Measurements from ENCODE around the gene GSTK1. TPM values are rescaled to one million over a fixed set of nuclear protein-coding genes. Genes with fewer than 3 reads are reported as not detected.

The GSTK1 gene
- total and polyA plus RNA-seq, 9 of the 15 experiments (the other 6 are each of a cell fraction or from before 2014, with no cell fraction given), result 155 to 441 (median 233) TPM

DNA sequence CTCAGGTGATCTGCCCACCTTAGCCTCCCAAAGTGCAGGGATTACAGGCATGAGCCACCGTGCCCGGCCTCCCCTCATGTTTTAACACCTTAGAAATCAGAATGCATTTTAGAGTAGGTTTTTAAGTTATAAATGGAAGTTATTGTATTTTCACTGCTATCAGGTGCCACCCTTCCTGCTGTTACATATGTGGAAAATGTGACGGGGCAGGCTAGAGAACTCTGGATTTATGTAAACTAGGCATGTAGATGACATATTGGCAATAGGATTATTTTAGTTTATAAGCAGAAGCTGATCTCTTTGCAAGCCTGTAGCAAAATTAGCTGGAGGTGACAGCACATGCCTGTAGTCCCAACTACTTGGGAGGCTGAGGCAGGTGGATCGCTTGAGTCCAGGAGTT is 27.1 kb downstream of the GSTK1 start:
- DNase-seq (ENCODE audit: extremely low read depth in 1 of 4, low spot score in 3 of 4), result no peak
- Histone ChIP-seq H4K20me1 (replicated peaks; ENCODE audit: control insufficient read depth, insufficient read depth, low read length) (no peaks in the 10 kb centered on the region; the same call in 1 of the 2 replicates), H3K4me1 (replicated peaks in 1 of 2; ENCODE audit: control insufficient read depth in 2 of 2, insufficient read depth in 2 of 2, low read length in 2 of 2) (peaks cover 20 to 23% of the 10 kb centered on the region in 2 experiments; a peak in 4 of 5 replicates), H3K79me2 (ENCODE audit: control insufficient read depth, insufficient read depth, low read length) (peaks cover 44% of the 10 kb centered on the region), H3K9ac (ENCODE audit: insufficient read depth in 1 of 2, low read depth in 2 of 2, low read length in 2 of 2) (peak overlapping the region; percentile 9 to 45; a peak in 2 of 4 replicates), H3K4me3 (peak overlapping the region; percentile 0; the same call in 1 of the 2 replicates), H3K9me1 (ENCODE audit: control insufficient read depth, insufficient read depth, low read length) (peaks cover 4% of the 10 kb centered on the region), H3K9me3 (replicated peaks; ENCODE audit: control insufficient read depth, insufficient read depth, low read depth, low read length) (peaks cover 7% of the 10 kb centered on the region), H3K4me2 (ENCODE audit: insufficient read depth, low read length) (peak overlapping the region; percentile 47), H3K27me3 (ENCODE audit: control insufficient read depth in 2 of 2, insufficient read depth in 2 of 2, low read length in 2 of 2) (no peaks in the 10 kb centered on the region), H3K27ac (ENCODE audit: extremely low read depth, low read depth, low read length) (no peak overlapping the region; the same call in 2 of the 3 replicates), H2AFZ (ENCODE audit: low read depth, low read length) (no peak overlapping the region), H3K36me3 (ENCODE audit: control insufficient read depth, insufficient read depth, low read length) (peaks cover 58% of the 10 kb centered on the region)
- WGBS (ENCODE audit: insufficient coverage, low coverage, missing lambda C conversion rate), result 68% methylated on average over 4 of the region's 4 CpGs
- intact Hi-C loops (cut with micrococcal nuclease), result no loop called here
- no peak for ATAC-seq
- FAIRE-seq, result no peak
- BruUV-seq (replicated peaks), result no TSS peak
- POLR2A ChIA-PET, result interaction anchor here (0.9 to 1.8 kb wide), 5 partner anchors 11 to 28 kb away, joined by 3 to 6 read pairs (median 5); partner anchors contain the start of gene GSTK1
- in situ Hi-C loops (cut with MboI), result no loop called here
- CTCF ChIA-PET (ENCODE audit: low intra/inter-chr PET ratio), result no interaction called here
- 0 out of 4 replicates have a peak, but pooled peaks of 1 of the 2 experiments have one; percentile 4 for TF ChIP-seq KDM1A (IDR thresholded peaks at IDR 0.05)
- TF ChIP-seq, protein P1, sequence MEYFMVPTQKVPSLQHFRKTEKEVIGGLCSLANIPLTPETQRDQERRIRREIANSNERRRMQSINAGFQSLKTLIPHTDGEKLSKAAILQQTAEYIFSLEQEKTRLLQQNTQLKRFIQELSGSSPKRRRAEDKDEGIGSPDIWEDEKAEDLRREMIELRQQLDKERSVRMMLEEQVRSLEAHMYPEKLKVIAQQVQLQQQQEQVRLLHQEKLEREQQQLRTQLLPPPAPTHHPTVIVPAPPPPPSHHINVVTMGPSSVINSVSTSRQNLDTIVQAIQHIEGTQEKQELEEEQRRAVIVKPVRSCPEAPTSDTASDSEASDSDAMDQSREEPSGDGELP (CRISPR knock-in tag; IDR thresholded peaks at IDR 0.05; ENCODE audit: borderline replicate concordance), result peak; percentile 23; the same call in 1 of the 2 replicates
- 0 out of 2 replicates have a peak, but pooled peaks have one; percentile 4 for TF ChIP-seq BCOR (IDR thresholded peaks at IDR 0.05)
- no peak for TF ChIP-seq KAT8 (IDR thresholded peaks at IDR 0.05; ENCODE audit: low read depth)
- TF ChIP-seq, protein P2, sequence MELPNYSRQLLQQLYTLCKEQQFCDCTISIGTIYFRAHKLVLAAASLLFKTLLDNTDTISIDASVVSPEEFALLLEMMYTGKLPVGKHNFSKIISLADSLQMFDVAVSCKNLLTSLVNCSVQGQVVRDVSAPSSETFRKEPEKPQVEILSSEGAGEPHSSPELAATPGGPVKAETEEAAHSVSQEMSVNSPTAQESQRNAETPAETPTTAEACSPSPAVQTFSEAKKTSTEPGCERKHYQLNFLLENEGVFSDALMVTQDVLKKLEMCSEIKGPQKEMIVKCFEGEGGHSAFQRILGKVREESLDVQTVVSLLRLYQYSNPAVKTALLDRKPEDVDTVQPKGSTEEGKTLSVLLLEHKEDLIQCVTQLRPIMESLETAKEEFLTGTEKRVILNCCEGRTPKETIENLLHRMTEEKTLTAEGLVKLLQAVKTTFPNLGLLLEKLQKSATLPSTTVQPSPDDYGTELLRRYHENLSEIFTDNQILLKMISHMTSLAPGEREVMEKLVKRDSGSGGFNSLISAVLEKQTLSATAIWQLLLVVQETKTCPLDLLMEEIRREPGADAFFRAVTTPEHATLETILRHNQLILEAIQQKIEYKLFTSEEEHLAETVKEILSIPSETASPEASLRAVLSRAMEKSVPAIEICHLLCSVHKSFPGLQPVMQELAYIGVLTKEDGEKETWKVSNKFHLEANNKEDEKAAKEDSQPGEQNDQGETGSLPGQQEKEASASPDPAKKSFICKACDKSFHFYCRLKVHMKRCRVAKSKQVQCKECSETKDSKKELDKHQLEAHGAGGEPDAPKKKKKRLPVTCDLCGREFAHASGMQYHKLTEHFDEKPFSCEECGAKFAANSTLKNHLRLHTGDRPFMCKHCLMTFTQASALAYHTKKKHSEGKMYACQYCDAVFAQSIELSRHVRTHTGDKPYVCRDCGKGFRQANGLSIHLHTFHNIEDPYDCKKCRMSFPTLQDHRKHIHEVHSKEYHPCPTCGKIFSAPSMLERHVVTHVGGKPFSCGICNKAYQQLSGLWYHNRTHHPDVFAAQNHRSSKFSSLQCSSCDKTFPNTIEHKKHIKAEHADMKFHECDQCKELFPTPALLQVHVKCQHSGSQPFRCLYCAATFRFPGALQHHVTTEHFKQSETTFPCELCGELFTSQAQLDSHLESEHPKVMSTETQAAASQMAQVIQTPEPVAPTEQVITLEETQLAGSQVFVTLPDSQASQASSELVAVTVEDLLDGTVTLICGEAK (IDR thresholded peaks at IDR 0.05), result no peak
- TF ChIP-seq, protein P2 (CRISPR knock-in tag; IDR thresholded peaks at IDR 0.05), result peak; percentile 32; the same call in 1 of the 2 replicates
- no peak for TF ChIP-seq POLR2H (tag; IDR thresholded peaks at IDR 0.05; ENCODE audit: low read depth)
- TF ChIP-seq RBM25 (IDR thresholded peaks at IDR 0.05; ENCODE audit: low read depth, low read length, severe bottlenecking), result no peak

Data from K562 (cell line).